B cell (primary cell): Measurements from ENCODE around the gene ERLIN1. TPM values are rescaled to one million over a fixed set of nuclear protein-coding genes. Genes with fewer than 3 reads are reported as not detected.

Experiments
- ATAC-seq: fragments of 200-7000 bp; cut with Tn5 transposase; one replicate; pipeline ENCODE4 v1.10.0; 2021; ENCODE audit warnings: low read depth, mild to moderate bottlenecking, moderate number of reproducible peaks, moderate library complexity
- CTCF ChIA-PET: fragments of 350-600 bp; sonication (Branson Sonifier 250); formaldehyde crosslinking; loops from one replicate; lab custom pipeline; 2021; ENCODE audit warnings: antibody characterized with exemption, inconsistent platforms; lab: Charles Lee
- POLR2A ChIA-PET: fragments of 350-600 bp; sonication (Branson Sonifier 250); formaldehyde crosslinking; loops from one replicate; lab custom pipeline; 2021; ENCODE audit warnings: antibody characterized with exemption; lab: Charles Lee
- DNase-seq: peaks from one replicate; pipeline ENCODE4 v3.0.0; 2013
- H2AFZ ChIP-seq: 2 replicates; pipeline ENCODE4 v1.6.1; 2012; ENCODE audit warnings: mild to moderate bottlenecking, low read depth, low read length; ENCODE audit not compliant: insufficient read depth, poor library complexity, severe bottlenecking
- H3K27ac ChIP-seq, 2 donors: 1 replicate in 1 of 2; 2 replicates in 1 of 2; pipeline ENCODE4 v1.5.1; 2012 to 2013; ENCODE audit warnings: low read length in 2 of 2, mild to moderate bottlenecking in 2 of 2, moderate library complexity in 1 of 2
- H3K27me3 ChIP-seq, 4 experiments: fragments of 200-600 bp in 1 of 4; sonication (generic) in 1 of 4; replicated peaks in 1 of 4; 1 replicate in 2 of 4; 2 replicates in 2 of 4; pipeline versions ENCODE4 v1.6.1 to v1.7.0; 2013 to 2016; ENCODE audit warnings: low read length in 3 of 4, mild to moderate bottlenecking in 2 of 4, mixed read lengths in 1 of 4, moderate library complexity in 1 of 4; ENCODE audit not compliant: insufficient read depth in 4 of 4, control insufficient read depth in 3 of 4; ENCODE audit errors: control extremely low read depth in 1 of 4
- H3K36me3 ChIP-seq, 2 experiments: replicated peaks in 1 of 2; 1 replicate in 1 of 2; 2 replicates in 1 of 2; pipeline versions ENCODE4 v1.6.1 to v1.7.1; 2013; ENCODE audit warnings: low read length in 1 of 2; ENCODE audit not compliant: insufficient read depth in 2 of 2, control insufficient read depth in 1 of 2; ENCODE audit errors: control extremely low read depth in 1 of 2, extremely low read depth in 1 of 2
- H3K4me1 ChIP-seq, 2 donors: fragments of 200-600 bp in 1 of 2; sonication (generic) in 1 of 2; 1 replicate in 1 of 2; 2 replicates in 1 of 2; pipeline versions ENCODE4 v1.5.1 to v1.6.1; 2013 to 2017; ENCODE audit warnings: low read length in 2 of 2; ENCODE audit not compliant: control insufficient read depth in 2 of 2, insufficient read depth in 2 of 2
- H3K4me2 ChIP-seq: replicated peaks from 2 replicates; pipeline ENCODE3; 2012; ENCODE audit warnings: mild to moderate bottlenecking, low read depth, low read length; ENCODE audit not compliant: poor library complexity, severe bottlenecking
- H3K4me3 ChIP-seq, 5 experiments: fragments of 200-600 bp in 1 of 5; sonication (generic) in 1 of 5; 1 replicate in 3 of 5; 2 replicates in 2 of 5; pipeline versions ENCODE4 v1.5.1 to v1.7.0; 2011 to 2016; ENCODE audit warnings: low read length in 4 of 5, mild to moderate bottlenecking in 4 of 5, low read depth in 2 of 5, control low read depth in 1 of 5, moderate library complexity in 1 of 5; ENCODE audit not compliant: insufficient read depth in 1 of 5; ENCODE audit errors: control extremely low read depth in 1 of 5, extremely low read depth in 1 of 5
- H3K79me2 ChIP-seq: fragments of 200-600 bp; sonication (generic); one replicate; pipeline ENCODE4 v1.6.0; 2016; ENCODE audit warnings: low read length; ENCODE audit not compliant: control insufficient read depth, insufficient read depth
- H3K9ac ChIP-seq: fragments of 200-600 bp; sonication (generic); 2 replicates; pipeline ENCODE4 v1.6.1; 2017; ENCODE audit warnings: mild to moderate bottlenecking, low read length, moderate library complexity
- H3K9me3 ChIP-seq, 3 donors: one replicate each; pipeline versions ENCODE4 v1.6.1 to v1.7.1; 2013; ENCODE audit warnings: low read length in 2 of 3; ENCODE audit not compliant: control insufficient read depth in 2 of 3, insufficient read depth in 1 of 3; ENCODE audit errors: control extremely low read depth in 1 of 3
- H4K20me1 ChIP-seq: 2 replicates; pipeline ENCODE4 v1.6.0; 2012; ENCODE audit warnings: mild to moderate bottlenecking, low read length; ENCODE audit not compliant: insufficient read depth, control insufficient read depth, poor library complexity, severe bottlenecking
- H3K27ac Mint-ChIP-seq: one replicate; pipeline ENCODE4 v1.8.0; 2021; ENCODE audit warnings: mixed read lengths
- H3K27me3 Mint-ChIP-seq: one replicate; pipeline ENCODE4 v1.8.0; 2021; ENCODE audit warnings: mixed read lengths
- H3K4me1 Mint-ChIP-seq: one replicate; pipeline ENCODE4 v1.8.0; 2021; ENCODE audit warnings: mixed read lengths
- H3K4me3 Mint-ChIP-seq: one replicate; pipeline ENCODE4 v1.8.0; 2021; ENCODE audit warnings: mixed read lengths
- H3K9me3 Mint-ChIP-seq: one replicate; pipeline ENCODE4 v1.8.0; 2022; ENCODE audit warnings: mixed read lengths; ENCODE audit not compliant: insufficient read depth
- EZH2 ChIP-seq: IDR thresholded peaks from 2 replicates; pipeline ENCODE4 v1.6.1; 2012; ENCODE audit warnings: borderline replicate concordance, low read depth, mild to moderate bottlenecking, moderate library complexity, low read length; ENCODE audit not compliant: insufficient read depth, poor library complexity, severe bottlenecking
- WGBS: methylation state at CpG from one replicate; pipeline ENCODE4 v1.1.5; 2013; ENCODE audit warnings: missing lambda C conversion rate; ENCODE audit not compliant: insufficient coverage; 5-methylcytosine and 5-hydroxymethylcytosine counted together
- intact Hi-C: fragments of 100-400 bp; cut with micrococcal nuclease; formaldehyde crosslinking; loops from one replicate; pipeline ENCODE4 v1.10.0; 2022
- polyA plus RNA-seq: library from polyadenylated mRNA; depleted of rRNA; stranded (reverse); fragments of >200 nt; gene quantifications from 2 replicates; pipeline ENCODE4 v1.2.3, GENCODE V29; 2012
- total RNA-seq, 2 donors: library from RNA; stranded (reverse); fragments of 120-200 nt in 1 of 2; gene quantifications; 1 replicate in 1 of 2; 2 replicates in 1 of 2; pipeline versions ENCODE4 v1.2.3 to v1.2.4, GENCODE V29; 2013 to 2022
- TF ChIP-seq, protein P1 (sequence below): fragments of 200-600 bp; IDR thresholded peaks from one replicate; pipeline ENCODE4 v1.8.0; 2022; ENCODE audit warnings: antibody characterized with exemption, mild to moderate bottlenecking

ERLIN1 gene
- total and polyA plus RNA-seq, 2 donors (not counting 1 experiment from before 2014, with no cell fraction given) = 4.3 to 9.0 TPM

DNA sequence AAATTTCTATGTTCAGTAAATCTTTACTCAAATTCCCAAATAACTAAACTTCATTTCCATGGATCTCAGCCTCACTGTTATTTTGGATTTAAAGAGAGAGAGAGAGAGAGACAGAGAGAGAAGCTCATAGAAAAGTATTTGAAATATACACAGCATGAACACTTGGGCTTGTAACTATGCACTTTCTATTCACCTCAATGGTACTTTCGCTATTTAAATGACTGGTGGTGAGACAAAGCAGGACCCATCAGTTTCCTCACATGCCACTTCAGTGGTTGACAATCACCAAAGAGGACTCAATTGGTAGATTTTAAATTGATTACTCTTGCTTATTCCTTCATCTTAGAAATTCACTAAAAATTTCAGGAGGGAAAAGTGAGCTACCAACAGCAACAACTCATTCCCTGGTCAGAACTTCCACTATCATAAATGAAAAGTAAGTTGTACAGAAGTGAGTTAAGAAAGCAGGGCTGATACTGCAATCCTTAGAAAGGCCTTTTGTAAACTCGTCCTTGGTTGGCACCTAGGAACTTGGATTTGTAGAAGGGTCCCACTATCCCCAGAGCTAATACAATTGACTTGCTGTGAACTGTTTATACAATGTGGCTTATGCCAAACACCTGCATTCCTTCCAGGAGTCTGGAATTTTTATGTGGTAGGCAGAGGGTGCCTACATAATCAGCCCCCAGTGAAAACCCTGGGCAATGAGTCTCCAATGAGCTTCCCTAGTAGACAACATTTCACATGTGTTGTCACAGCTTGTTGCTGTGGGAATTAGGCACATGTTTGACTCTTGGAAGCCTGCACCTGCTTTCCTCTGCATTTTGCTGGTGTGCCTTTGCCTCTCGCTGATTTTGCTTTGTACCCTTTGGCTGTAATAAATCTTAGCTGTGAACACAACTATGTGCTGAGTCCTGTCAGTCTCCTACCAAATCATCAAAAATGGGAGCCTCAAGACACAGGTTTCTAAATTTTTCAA lies 10.8 kb downstream of the ERLIN1 start:
- no peak overlapping the region for H3K27ac Mint-ChIP-seq
- no peaks in the 10 kb centered on the region for H3K27me3 ChIP-seq
- H3K4me3 ChIP-seq = no peak overlapping the region
- no peaks in the 10 kb centered on the region for H4K20me1 ChIP-seq
- ChIA-PET POLR2A (no interaction called here), CTCF (no interaction called here)
- no peak for TF ChIP-seq EZH2
- TF ChIP-seq, protein P1, sequence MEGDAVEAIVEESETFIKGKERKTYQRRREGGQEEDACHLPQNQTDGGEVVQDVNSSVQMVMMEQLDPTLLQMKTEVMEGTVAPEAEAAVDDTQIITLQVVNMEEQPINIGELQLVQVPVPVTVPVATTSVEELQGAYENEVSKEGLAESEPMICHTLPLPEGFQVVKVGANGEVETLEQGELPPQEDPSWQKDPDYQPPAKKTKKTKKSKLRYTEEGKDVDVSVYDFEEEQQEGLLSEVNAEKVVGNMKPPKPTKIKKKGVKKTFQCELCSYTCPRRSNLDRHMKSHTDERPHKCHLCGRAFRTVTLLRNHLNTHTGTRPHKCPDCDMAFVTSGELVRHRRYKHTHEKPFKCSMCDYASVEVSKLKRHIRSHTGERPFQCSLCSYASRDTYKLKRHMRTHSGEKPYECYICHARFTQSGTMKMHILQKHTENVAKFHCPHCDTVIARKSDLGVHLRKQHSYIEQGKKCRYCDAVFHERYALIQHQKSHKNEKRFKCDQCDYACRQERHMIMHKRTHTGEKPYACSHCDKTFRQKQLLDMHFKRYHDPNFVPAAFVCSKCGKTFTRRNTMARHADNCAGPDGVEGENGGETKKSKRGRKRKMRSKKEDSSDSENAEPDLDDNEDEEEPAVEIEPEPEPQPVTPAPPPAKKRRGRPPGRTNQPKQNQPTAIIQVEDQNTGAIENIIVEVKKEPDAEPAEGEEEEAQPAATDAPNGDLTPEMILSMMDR = no peak
- H3K4me2 ChIP-seq = no peak overlapping the region
- H3K4me3 Mint-ChIP-seq = no peak overlapping the region
- H3K9me3 Mint-ChIP-seq = peaks cover 3% of the 10 kb centered on the region
- no peak for ATAC-seq
- H3K27me3 Mint-ChIP-seq = no peaks in the 10 kb centered on the region
- no peak overlapping the region for H2AFZ ChIP-seq
- intact Hi-C loops = no loop called here
- no peak overlapping the region for H3K9ac ChIP-seq
- no peaks in the 10 kb centered on the region for H3K4me1 ChIP-seq
- no peaks in the 10 kb centered on the region for H3K4me1 Mint-ChIP-seq
- H3K36me3 ChIP-seq = peaks cover 6 to 72% of the 10 kb centered on the region in 2 experiments
- no peaks in the 10 kb centered on the region for H3K79me2 ChIP-seq
- H3K27ac ChIP-seq = no peak overlapping the region
- no peaks in the 10 kb centered on the region for H3K9me3 ChIP-seq
- DNase-seq = no peak
- WGBS = 100% methylated on average over 1 of the region's 3 CpGs

- no peaks in the 10 kb centered on the region for H4K20me1 ChIP-seq
- Mint-ChIP-seq H3K4me1 (peaks cover 3% of the 10 kb centered on the region), H3K4me3 (no peak overlapping the region), H3K9me3 (peaks cover 3% of the 10 kb centered on the region), H3K27ac (no peak overlapping the region), H3K27me3 (no peaks in the 10 kb centered on the region)
- H3K27me3 ChIP-seq = no peaks in the 10 kb centered on the region
- H3K4me3 ChIP-seq = no peak overlapping the region
- no peak overlapping the region for H3K9ac ChIP-seq
- H2AFZ ChIP-seq = no peak overlapping the region
- H3K4me2 ChIP-seq = no peak overlapping the region
- H3K9me3 ChIP-seq = no peaks in the 10 kb centered on the region
- DNase-seq (no peak), ATAC-seq (no peak)
- intact Hi-C loops = no loop called here
- no peak for TF ChIP-seq EZH2
- TF ChIP-seq, protein P1 = no peak
- ChIA-PET POLR2A (no interaction called here), CTCF (no interaction called here)
- 93% methylated on average over 4 of the region's 6 CpGs for WGBS
- no peaks in the 10 kb centered on the region for H3K4me1 ChIP-seq
- H3K27ac ChIP-seq = no peak overlapping the region
- H3K36me3 ChIP-seq = peaks cover 3 to 60% of the 10 kb centered on the region in 2 experiments
- no peaks in the 10 kb centered on the region for H3K79me2 ChIP-seq
Observed at GRCh38 chr10:100173035-100173434, 12.8 kb downstream of the ERLIN1 start.
